Smooth muscle cell (in vitro differentiated cells): Measurements from ENCODE around the gene RPP14. TPM values are rescaled to one million over a fixed set of nuclear protein-coding genes. Genes with fewer than 3 reads are reported as not detected.

Source experiments
- DNase-seq: peaks from one replicate; lab custom pipeline; 2025; ENCODE audit not compliant: unreplicated experiment; lab: John Stamatoyannopoulos, UW
- H2AFZ ChIP-seq: fragments of 200-600 bp; sonication (generic); 2 replicates; pipeline ENCODE4 v1.6.0; 2016; ENCODE audit warnings: antibody characterized with exemption, low read depth, mild to moderate bottlenecking
- H3F3A ChIP-seq: fragments of 200-600 bp; sonication (generic); 2 replicates; pipeline ENCODE4 v1.6.0; 2017; ENCODE audit warnings: antibody characterized with exemption, low read depth
- H3K27ac ChIP-seq: fragments of 200-600 bp; sonication (generic); 2 replicates; pipeline ENCODE4 v1.5.1; 2016; ENCODE audit warnings: low read depth, mild to moderate bottlenecking
- H3K27me3 ChIP-seq: fragments of 200-600 bp; sonication (generic); 2 replicates; pipeline ENCODE4 v1.6.1; 2016; ENCODE audit warnings: low read depth, mild to moderate bottlenecking
- H3K36me3 ChIP-seq: fragments of 200-600 bp; sonication (generic); 2 replicates; pipeline ENCODE4 v1.5.1; 2016; ENCODE audit warnings: low read depth
- H3K4me1 ChIP-seq: fragments of 200-600 bp; sonication (generic); 2 replicates; pipeline ENCODE4 v1.5.1; 2016; ENCODE audit warnings: low read depth
- H3K4me2 ChIP-seq: fragments of 200-600 bp; sonication (generic); 2 replicates; pipeline ENCODE4 v1.6.0; 2016; ENCODE audit warnings: mild to moderate bottlenecking
- H3K4me3 ChIP-seq: fragments of 200-600 bp; sonication (generic); 2 replicates; pipeline ENCODE4 v1.5.1; 2016; ENCODE audit warnings: mild to moderate bottlenecking
- H3K79me2 ChIP-seq: fragments of 200-600 bp; sonication (generic); 2 replicates; pipeline ENCODE4 v1.6.0; 2016; ENCODE audit warnings: low read depth, mild to moderate bottlenecking
- H3K9ac ChIP-seq: fragments of 200-600 bp; sonication (generic); 2 replicates; pipeline ENCODE4 v1.6.0; 2016; ENCODE audit warnings: low read depth
- H3K9me3 ChIP-seq: fragments of 200-600 bp; sonication (generic); replicated peaks from 2 replicates; pipeline ENCODE4 v1.5.1; 2016; ENCODE audit warnings: low read depth
- H4K20me1 ChIP-seq: fragments of 200-600 bp; sonication (generic); 2 replicates; pipeline ENCODE4 v1.6.0; 2016; ENCODE audit warnings: low read depth
- WGBS: methylation state at CpG from one replicate; pipeline ENCODE4 v1.1.7; 2016; ENCODE audit warnings: low lambda C conversion rate; 5-methylcytosine and 5-hydroxymethylcytosine counted together
- polyA plus RNA-seq: library from polyadenylated mRNA; unstranded; fragments of >200 nt; fragmentation: Nextera tagmentation; extraction: Ambion mirVana; gene quantifications from 2 replicates; pipeline ENCODE4 v1.2.1, GENCODE V29; 2016
- total RNA-seq: library from RNA; depleted of rRNA; stranded (reverse); fragments of >200 nt; gene quantifications from 2 replicates; pipeline ENCODE4 v1.2.3, GENCODE V29; 2014
- TF ChIP-seq, protein P1 (sequence below): fragments of 200-600 bp; sonication (generic); IDR thresholded peaks from 2 replicates; pipeline ENCODE4 v1.5.1; 2017; ENCODE audit warnings: borderline replicate concordance, mild to moderate bottlenecking, antibody characterized with exemption; ENCODE audit not compliant: insufficient read depth, poor library complexity, severe bottlenecking

The RPP14 gene
- total and polyA plus RNA-seq, 2 experiments from 2014 or later, result 9.8 to 10.4 TPM

DNA sequence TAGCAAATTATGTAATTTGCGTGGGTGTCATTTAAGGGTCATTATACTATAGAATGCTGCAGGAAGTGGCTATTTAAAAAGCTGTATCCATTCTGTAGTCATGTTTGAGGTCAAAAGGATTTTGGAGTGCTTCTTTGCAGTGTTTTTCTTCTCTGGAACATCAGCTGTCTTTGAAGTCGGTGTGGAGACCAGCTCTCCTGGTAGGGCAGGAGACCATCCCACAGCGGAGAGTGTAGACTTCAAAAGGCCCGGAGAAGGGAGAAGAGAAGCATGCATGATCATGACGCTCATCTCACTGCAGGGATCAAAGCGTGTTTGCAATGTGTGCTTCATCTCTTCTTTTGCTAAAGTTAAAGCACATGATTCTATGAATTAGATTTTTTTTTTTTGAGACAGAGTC, 46.6 kb downstream of the RPP14 start:
- no peaks in the 10 kb centered on the region for H3K36me3 ChIP-seq
- H3K4me1 ChIP-seq, result peaks cover 6% of the 10 kb centered on the region
- H4K20me1 ChIP-seq, result peaks cover 34% of the 10 kb centered on the region
- no peak overlapping the region for H2AFZ ChIP-seq
- TF ChIP-seq, protein P1, sequence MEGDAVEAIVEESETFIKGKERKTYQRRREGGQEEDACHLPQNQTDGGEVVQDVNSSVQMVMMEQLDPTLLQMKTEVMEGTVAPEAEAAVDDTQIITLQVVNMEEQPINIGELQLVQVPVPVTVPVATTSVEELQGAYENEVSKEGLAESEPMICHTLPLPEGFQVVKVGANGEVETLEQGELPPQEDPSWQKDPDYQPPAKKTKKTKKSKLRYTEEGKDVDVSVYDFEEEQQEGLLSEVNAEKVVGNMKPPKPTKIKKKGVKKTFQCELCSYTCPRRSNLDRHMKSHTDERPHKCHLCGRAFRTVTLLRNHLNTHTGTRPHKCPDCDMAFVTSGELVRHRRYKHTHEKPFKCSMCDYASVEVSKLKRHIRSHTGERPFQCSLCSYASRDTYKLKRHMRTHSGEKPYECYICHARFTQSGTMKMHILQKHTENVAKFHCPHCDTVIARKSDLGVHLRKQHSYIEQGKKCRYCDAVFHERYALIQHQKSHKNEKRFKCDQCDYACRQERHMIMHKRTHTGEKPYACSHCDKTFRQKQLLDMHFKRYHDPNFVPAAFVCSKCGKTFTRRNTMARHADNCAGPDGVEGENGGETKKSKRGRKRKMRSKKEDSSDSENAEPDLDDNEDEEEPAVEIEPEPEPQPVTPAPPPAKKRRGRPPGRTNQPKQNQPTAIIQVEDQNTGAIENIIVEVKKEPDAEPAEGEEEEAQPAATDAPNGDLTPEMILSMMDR, result no peak
- no peak overlapping the region for H3K9ac ChIP-seq
- 92% methylated on average over 6 of the region's 6 CpGs for WGBS
- no peaks in the 10 kb centered on the region for H3F3A ChIP-seq
- H3K79me2 ChIP-seq, result peaks cover 56% of the 10 kb centered on the region
- no peak for DNase-seq
- H3K4me3 ChIP-seq, result no peak overlapping the region
- no peak overlapping the region for H3K27ac ChIP-seq
- H3K4me2 ChIP-seq, result no peak overlapping the region
- H3K27me3 ChIP-seq, result no peaks in the 10 kb centered on the region
- H3K9me3 ChIP-seq, result no peaks in the 10 kb centered on the region

DNA sequence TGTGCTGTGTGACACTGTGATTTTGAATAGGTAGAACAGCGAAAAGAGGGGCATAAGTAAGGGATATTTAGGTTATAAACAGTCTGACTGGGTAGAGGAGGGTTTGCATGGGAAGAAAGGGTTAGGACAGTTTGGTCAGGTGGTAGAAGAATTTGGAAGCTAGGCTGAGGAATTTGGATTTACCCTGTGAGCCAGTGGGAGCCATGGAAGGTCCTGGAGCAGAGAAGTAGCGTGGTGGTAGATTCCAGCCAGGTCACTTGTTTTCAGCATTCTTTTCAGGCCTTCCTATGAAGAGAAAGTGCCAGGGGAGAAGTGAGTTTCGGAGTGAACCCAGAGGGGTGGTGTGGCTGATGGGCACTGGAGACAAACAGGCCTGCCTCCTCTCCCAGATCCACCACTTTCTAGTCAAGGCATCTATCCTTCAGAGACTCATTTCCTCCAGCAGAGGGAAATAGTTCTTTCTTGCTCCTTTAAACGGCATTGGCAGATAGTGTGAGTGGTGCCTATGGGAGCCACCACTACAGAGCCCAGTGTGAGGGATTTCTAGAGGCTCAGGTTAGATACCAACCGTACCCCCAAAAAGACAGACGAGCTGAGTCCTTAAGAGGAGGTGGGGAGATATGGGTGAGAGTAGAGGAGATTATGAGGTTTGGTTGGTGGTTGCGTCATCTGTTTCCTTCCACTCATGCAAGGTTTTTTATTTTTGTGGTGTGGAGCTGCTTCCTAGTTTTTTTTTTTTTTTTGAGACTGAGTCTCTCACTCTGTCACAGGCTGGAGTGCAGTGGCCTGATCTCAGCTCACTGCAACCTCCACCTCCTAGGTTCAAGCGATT, 47.9 kb downstream of the RPP14 start:
- peaks cover 57% of the 10 kb centered on the region for H3K79me2 ChIP-seq

DNA sequence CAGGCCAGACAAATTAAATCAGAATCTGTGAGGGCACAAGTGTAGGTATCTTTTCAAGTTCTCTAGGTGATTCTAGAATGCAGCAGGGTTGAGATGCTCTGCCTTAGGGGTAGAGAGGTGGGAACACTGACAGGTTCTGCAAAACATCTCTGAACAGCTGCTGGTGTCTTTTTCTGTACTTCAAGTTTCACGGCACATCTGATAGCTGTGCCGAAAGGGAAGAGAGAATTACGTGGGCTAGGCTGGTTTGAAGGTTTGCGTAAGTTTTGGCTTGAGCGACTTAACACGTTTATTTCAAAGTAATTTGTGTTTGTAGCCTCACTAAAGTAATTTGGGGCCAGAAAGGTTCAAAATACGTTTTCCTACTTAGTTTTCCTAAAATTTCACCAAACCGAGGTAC, 49.1 kb downstream of the RPP14 start:
- peaks cover 31% of the 10 kb centered on the region for H4K20me1 ChIP-seq
- no peaks in the 10 kb centered on the region for H3K9me3 ChIP-seq
- peaks cover 6% of the 10 kb centered on the region for H3K4me1 ChIP-seq
- no peak overlapping the region for H2AFZ ChIP-seq
- no peak for DNase-seq
- no peak overlapping the region for H3K9ac ChIP-seq
- no peak overlapping the region for H3K4me3 ChIP-seq
- TF ChIP-seq, protein P1, result no peak
- no peaks in the 10 kb centered on the region for H3F3A ChIP-seq
- H3K79me2 ChIP-seq, result peaks cover 57% of the 10 kb centered on the region
- WGBS, result 79% methylated on average over 8 of the region's 8 CpGs
- H3K27ac ChIP-seq, result no peak overlapping the region
- no peak overlapping the region for H3K4me2 ChIP-seq
- no peaks in the 10 kb centered on the region for H3K36me3 ChIP-seq
- no peaks in the 10 kb centered on the region for H3K27me3 ChIP-seq

More for the DNA sequence above, 47.9 kb downstream of the RPP14 start:
- Histone ChIP-seq H4K20me1 (peaks cover 34% of the 10 kb centered on the region), H3K4me3 (no peak overlapping the region), H3K4me1 (peaks cover 6% of the 10 kb centered on the region), H3K27ac (no peak overlapping the region), H3K9me3 (no peaks in the 10 kb centered on the region), H3K27me3 (no peaks in the 10 kb centered on the region), H3K4me2 (no peak overlapping the region), H2AFZ (no peak overlapping the region), H3F3A (no peaks in the 10 kb centered on the region), H3K36me3 (no peaks in the 10 kb centered on the region), H3K9ac (no peak overlapping the region)
- WGBS, result 82% methylated on average over 8 of the region's 8 CpGs
- TF ChIP-seq, protein P1, result peak; percentile 13
- DNase-seq, result no peak

DNA sequence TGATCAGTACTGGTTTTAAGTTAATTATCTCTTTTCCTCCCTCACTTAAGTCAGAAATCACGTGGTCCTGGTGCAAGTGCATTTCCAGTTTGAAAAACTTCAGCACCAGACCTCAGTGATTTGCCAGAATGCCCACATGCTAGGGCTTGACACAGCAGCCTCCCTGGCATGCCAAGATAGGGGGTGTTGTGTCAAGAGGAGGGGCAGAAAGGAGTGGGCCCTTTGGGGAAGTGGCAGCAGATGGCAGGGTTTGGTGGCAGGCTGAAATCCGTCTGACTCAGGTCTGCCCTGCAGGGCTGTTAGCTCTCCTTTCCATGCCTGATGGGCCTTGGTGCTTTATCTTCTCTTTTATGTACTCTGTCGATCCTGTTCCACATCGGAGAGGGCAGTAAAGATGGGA, 50.0 kb downstream of the RPP14 start:
- no peak overlapping the region for H2AFZ ChIP-seq
- DNase-seq, result no peak
- H4K20me1 ChIP-seq, result peaks cover 23% of the 10 kb centered on the region
- H3K9ac ChIP-seq, result no peak overlapping the region
- H3K36me3 ChIP-seq, result no peaks in the 10 kb centered on the region
- H3K4me3 ChIP-seq, result no peak overlapping the region
- H3K27ac ChIP-seq, result peak overlapping the region; percentile 15
- H3K79me2 ChIP-seq, result peaks cover 58% of the 10 kb centered on the region
- no peaks in the 10 kb centered on the region for H3K27me3 ChIP-seq
- WGBS, result 30% methylated on average over 4 of the region's 4 CpGs
- no peaks in the 10 kb centered on the region for H3K4me1 ChIP-seq
- H3F3A ChIP-seq, result no peaks in the 10 kb centered on the region
- TF ChIP-seq, protein P1, result no peak
- no peaks in the 10 kb centered on the region for H3K9me3 ChIP-seq
- H3K4me2 ChIP-seq, result no peak overlapping the region
